ENCODE results near the gene TSPAN12. TPM values are rescaled to one million over a fixed set of nuclear protein-coding genes. Genes with fewer than 3 reads are reported as not detected.

The TSPAN12 gene
- total RNA-seq, 1 donor: 1.8 TPM

DNA sequence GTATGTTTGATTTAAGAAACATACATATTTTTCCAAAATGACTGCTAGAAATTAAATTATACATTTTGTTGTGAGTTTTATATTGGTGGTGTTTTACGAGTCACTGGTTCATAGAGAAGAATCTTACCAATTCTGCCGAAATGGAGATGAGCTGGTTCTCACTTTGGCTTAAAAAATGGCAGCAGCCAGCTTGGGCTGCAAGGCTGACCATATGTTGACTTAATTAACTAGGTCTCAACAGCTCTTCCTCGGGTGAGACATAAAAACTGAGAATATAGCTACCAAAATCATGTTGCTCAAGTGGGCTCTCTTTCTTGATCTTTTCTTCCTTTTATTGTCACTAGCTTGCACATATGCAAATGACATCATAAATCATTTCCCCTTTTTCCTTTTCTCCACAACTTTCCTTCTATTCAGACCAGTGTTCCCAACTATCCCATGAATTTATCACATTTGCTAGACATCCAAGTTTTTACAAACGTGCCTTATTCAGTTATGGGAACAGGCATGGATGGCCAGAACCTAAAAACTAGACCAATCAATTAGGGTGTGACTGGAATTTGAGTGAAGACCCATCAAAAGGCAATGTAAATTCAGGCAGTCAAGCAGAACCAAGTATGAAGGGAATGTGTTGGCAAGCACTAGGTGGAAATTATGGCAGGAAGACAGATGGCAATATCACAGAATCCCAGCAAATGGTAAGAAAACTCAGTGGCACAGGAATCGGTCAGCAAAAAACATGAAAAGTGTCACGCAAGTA is 6.4 kb upstream of the TSPAN12 start:
- TF ChIP-seq, protein P1, sequence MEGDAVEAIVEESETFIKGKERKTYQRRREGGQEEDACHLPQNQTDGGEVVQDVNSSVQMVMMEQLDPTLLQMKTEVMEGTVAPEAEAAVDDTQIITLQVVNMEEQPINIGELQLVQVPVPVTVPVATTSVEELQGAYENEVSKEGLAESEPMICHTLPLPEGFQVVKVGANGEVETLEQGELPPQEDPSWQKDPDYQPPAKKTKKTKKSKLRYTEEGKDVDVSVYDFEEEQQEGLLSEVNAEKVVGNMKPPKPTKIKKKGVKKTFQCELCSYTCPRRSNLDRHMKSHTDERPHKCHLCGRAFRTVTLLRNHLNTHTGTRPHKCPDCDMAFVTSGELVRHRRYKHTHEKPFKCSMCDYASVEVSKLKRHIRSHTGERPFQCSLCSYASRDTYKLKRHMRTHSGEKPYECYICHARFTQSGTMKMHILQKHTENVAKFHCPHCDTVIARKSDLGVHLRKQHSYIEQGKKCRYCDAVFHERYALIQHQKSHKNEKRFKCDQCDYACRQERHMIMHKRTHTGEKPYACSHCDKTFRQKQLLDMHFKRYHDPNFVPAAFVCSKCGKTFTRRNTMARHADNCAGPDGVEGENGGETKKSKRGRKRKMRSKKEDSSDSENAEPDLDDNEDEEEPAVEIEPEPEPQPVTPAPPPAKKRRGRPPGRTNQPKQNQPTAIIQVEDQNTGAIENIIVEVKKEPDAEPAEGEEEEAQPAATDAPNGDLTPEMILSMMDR (IDR thresholded peaks at IDR 0.05; ENCODE audit: extremely low read depth, low read depth, low read length): no peak

GRCh38 chr7:120862987-120863590 is 5.1 kb upstream of the TSPAN12 start:
- no peak overlapping the region for H3K4me3 ChIP-seq (ENCODE audit: insufficient read depth, low read length)
- no peaks in the 10 kb centered on the region for H4K20me1 ChIP-seq (ENCODE audit: insufficient read depth, low read length)
- no peak overlapping the region for H3K27ac ChIP-seq (ENCODE audit: low read depth, low read length)
- H2AFZ ChIP-seq (ENCODE audit: low read length): no peak overlapping the region
- H3K79me2 ChIP-seq (ENCODE audit: insufficient read depth, low read length): no peaks in the 10 kb centered on the region
- DNase-seq (ENCODE audit: insufficient read length, low spot score, missing footprints): no peak
- H3K36me3 ChIP-seq (ENCODE audit: insufficient read depth, low read length): no peaks in the 10 kb centered on the region
- no peaks in the 10 kb centered on the region for H3K9me3 ChIP-seq (ENCODE audit: low read depth, low read length)
- TF ChIP-seq, protein P1 (IDR thresholded peaks at IDR 0.05; ENCODE audit: extremely low read depth, low read depth, low read length): no peak
- peaks cover 19% of the 10 kb centered on the region for H3K27me3 ChIP-seq (ENCODE audit: insufficient read depth, low read length)
- no peaks in the 10 kb centered on the region for H3K4me1 ChIP-seq (ENCODE audit: insufficient read depth, low read length)
- no peak overlapping the region for H3K4me2 ChIP-seq (ENCODE audit: insufficient read depth, low read length)

More for the DNA sequence above, 6.4 kb upstream of the TSPAN12 start:
- no peaks in the 10 kb centered on the region for H3K36me3 ChIP-seq (ENCODE audit: insufficient read depth, low read length)
- no peak overlapping the region for H2AFZ ChIP-seq (ENCODE audit: low read length)
- H3K27me3 ChIP-seq (ENCODE audit: insufficient read depth, low read length): peaks cover 16% of the 10 kb centered on the region
- no peaks in the 10 kb centered on the region for H4K20me1 ChIP-seq (ENCODE audit: insufficient read depth, low read length)
- H3K79me2 ChIP-seq (ENCODE audit: insufficient read depth, low read length): no peaks in the 10 kb centered on the region
- no peak for DNase-seq (ENCODE audit: insufficient read length, low spot score, missing footprints)
- no peak overlapping the region for H3K4me3 ChIP-seq (ENCODE audit: insufficient read depth, low read length)
- no peaks in the 10 kb centered on the region for H3K4me1 ChIP-seq (ENCODE audit: insufficient read depth, low read length)
- H3K9me3 ChIP-seq (ENCODE audit: low read depth, low read length): no peaks in the 10 kb centered on the region
- no peak overlapping the region for H3K4me2 ChIP-seq (ENCODE audit: insufficient read depth, low read length)
- H3K27ac ChIP-seq (ENCODE audit: low read depth, low read length): no peak overlapping the region

DNA sequence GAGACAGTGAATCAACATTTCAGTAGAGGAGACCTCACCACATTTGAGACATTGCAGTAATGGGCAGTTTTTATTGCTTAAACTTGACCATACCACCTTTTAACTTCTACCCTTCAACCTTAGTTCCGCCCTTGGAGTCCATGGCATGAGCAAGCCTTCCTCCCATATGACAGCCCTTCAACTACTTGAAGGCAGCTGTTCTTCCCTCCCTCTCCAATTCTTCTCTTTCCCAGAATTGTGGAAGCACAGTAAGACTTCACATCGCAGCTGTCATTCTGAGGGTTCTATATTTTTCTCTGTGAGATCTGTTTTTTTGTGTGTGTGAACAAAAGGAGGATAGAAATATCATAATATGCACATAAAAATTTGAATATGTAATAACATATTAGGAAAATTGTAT is 2.2 kb upstream of the TSPAN12 start:
- Histone ChIP-seq H2AFZ (ENCODE audit: low read length) (no peak overlapping the region), H4K20me1 (ENCODE audit: insufficient read depth, low read length) (no peaks in the 10 kb centered on the region), H3K9me3 (ENCODE audit: low read depth, low read length) (no peaks in the 10 kb centered on the region), H3K27ac (ENCODE audit: low read depth, low read length) (no peak overlapping the region), H3K27me3 (ENCODE audit: insufficient read depth, low read length) (peaks cover 31% of the 10 kb centered on the region), H3K4me2 (ENCODE audit: insufficient read depth, low read length) (no peak overlapping the region), H3K36me3 (ENCODE audit: insufficient read depth, low read length) (no peaks in the 10 kb centered on the region), H3K4me3 (ENCODE audit: insufficient read depth, low read length) (no peak overlapping the region), H3K4me1 (ENCODE audit: insufficient read depth, low read length) (peaks cover 4% of the 10 kb centered on the region), H3K79me2 (ENCODE audit: insufficient read depth, low read length) (no peaks in the 10 kb centered on the region)
- TF ChIP-seq, protein P1 (IDR thresholded peaks at IDR 0.05; ENCODE audit: extremely low read depth, low read depth, low read length): no peak
- no peak for DNase-seq (ENCODE audit: insufficient read length, low spot score, missing footprints)

DNA sequence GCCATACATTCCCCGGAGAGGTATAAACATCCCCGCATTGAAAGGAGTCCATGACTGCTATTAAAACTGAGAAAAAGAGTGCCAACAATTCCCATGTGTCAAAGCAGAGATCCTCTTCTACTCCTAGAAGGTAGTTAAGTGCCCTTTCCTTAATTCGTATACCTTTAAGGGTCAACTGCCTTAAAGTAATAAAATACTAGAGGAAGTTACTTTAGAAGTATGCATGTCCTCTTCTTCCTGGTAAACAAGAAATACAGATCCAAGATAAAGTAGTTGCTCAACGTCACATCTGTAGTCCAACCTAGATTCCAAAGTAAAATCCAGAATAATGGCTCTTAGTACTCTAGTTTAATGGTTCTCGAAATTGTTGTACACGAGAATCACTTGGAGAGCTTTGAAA is 1.5 kb upstream of the TSPAN12 start:
- H3K4me1 ChIP-seq (ENCODE audit: insufficient read depth, low read length): peaks cover 4% of the 10 kb centered on the region
- no peaks in the 10 kb centered on the region for H3K79me2 ChIP-seq (ENCODE audit: insufficient read depth, low read length)
- H3K27me3 ChIP-seq (ENCODE audit: insufficient read depth, low read length): peaks cover 30% of the 10 kb centered on the region
- H3K9me3 ChIP-seq (ENCODE audit: low read depth, low read length): no peaks in the 10 kb centered on the region
- no peaks in the 10 kb centered on the region for H4K20me1 ChIP-seq (ENCODE audit: insufficient read depth, low read length)
- no peak overlapping the region for H2AFZ ChIP-seq (ENCODE audit: low read length)
- H3K4me2 ChIP-seq (ENCODE audit: insufficient read depth, low read length): no peak overlapping the region
- H3K4me3 ChIP-seq (ENCODE audit: insufficient read depth, low read length): no peak overlapping the region
- no peak for DNase-seq (ENCODE audit: insufficient read length, low spot score, missing footprints)
- H3K36me3 ChIP-seq (ENCODE audit: insufficient read depth, low read length): no peaks in the 10 kb centered on the region
- no peak overlapping the region for H3K27ac ChIP-seq (ENCODE audit: low read depth, low read length)
- TF ChIP-seq, protein P1 (IDR thresholded peaks at IDR 0.05; ENCODE audit: extremely low read depth, low read depth, low read length): no peak

All from osteoblast (primary cell).